ENCODE measurements around the gene MINDY4.

DNA sequence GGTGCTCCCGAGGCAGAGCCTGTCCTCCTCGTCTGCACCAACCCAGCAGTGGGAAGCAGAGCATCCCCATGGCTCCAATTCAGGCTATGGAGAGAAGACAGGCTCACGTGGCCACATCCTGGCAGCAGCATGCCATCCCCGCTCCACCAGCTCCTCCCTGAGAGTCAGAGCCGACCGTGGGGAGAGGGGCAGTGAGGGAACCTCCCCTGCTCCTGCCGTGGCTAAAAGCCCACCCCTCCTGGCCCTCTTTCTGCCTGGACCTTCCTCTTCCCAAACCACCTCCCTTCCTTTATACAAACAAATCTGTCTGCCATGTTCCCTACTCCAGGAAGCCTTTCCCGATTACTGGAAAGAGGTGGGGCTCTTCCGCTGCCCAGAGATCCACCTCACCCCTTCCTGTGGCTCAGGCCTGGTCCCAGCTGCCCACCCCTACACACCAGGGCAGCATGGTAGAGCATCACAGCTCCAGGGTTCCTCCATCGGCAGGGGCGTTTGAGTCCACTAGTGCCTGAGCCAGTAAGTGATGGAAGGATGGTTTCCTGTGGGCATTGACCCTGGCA is 129.7 kb downstream of the MINDY4 start:
- TF ChIP-seq EZH2phosphoT487 (conservative IDR thresholded peaks at IDR 0.05; ENCODE audit: low read length): no peak
- TF ChIP-seq, protein P1, sequence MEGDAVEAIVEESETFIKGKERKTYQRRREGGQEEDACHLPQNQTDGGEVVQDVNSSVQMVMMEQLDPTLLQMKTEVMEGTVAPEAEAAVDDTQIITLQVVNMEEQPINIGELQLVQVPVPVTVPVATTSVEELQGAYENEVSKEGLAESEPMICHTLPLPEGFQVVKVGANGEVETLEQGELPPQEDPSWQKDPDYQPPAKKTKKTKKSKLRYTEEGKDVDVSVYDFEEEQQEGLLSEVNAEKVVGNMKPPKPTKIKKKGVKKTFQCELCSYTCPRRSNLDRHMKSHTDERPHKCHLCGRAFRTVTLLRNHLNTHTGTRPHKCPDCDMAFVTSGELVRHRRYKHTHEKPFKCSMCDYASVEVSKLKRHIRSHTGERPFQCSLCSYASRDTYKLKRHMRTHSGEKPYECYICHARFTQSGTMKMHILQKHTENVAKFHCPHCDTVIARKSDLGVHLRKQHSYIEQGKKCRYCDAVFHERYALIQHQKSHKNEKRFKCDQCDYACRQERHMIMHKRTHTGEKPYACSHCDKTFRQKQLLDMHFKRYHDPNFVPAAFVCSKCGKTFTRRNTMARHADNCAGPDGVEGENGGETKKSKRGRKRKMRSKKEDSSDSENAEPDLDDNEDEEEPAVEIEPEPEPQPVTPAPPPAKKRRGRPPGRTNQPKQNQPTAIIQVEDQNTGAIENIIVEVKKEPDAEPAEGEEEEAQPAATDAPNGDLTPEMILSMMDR (IDR thresholded peaks at IDR 0.05; ENCODE audit: insufficient read depth, low read length, poor library complexity, severe bottlenecking): no peak

Measured in SU-DHL-6 (cell line).